BLaER1 treated with 17β-estradiol and CSF1 and Interleukin-3, amounts not matched to agents 10 nM and 100 nM (cell line): Measurements from ENCODE around the gene DGKD.

Source experiments
- H3K27ac ChIP-seq, 11 experiments: shearing (Covaris generic); formaldehyde crosslinking; 2 replicates each; pipeline ENCODE4 v1.8.1; 2022
- H3K27me3 ChIP-seq, 11 experiments: shearing (Covaris generic); formaldehyde crosslinking; 2 replicates each; pipeline ENCODE4 v1.8.1; 2022
- H3K36me3 ChIP-seq, 11 experiments: shearing (Covaris generic); formaldehyde crosslinking; 2 replicates each; pipeline ENCODE4 v1.8.1; 2022
- H3K4me1 ChIP-seq, 10 experiments: shearing (Covaris generic); formaldehyde crosslinking; 2 replicates each; pipeline ENCODE4 v1.8.1; 2022
- H3K4me2 ChIP-seq, 11 experiments: shearing (Covaris generic); formaldehyde crosslinking; 2 replicates each; pipeline ENCODE4 v1.8.1; 2022
- H3K4me3 ChIP-seq, 10 experiments: shearing (Covaris generic); formaldehyde crosslinking; 2 replicates each; pipeline ENCODE4 v1.8.1; 2022
- H3K9ac ChIP-seq, 11 experiments: shearing (Covaris generic); formaldehyde crosslinking; 2 replicates each; pipeline ENCODE4 v1.8.1; 2022
- H3K9me3 ChIP-seq, 11 experiments: shearing (Covaris generic); formaldehyde crosslinking; replicated peaks in 1 of 11; 2 replicates each; pipeline ENCODE4 v1.8.1; 2022
- H4K20me1 ChIP-seq, 11 experiments: shearing (Covaris generic); formaldehyde crosslinking; 2 replicates each; pipeline ENCODE4 v1.8.1; 2022
- Cebpa-rat ChIP-seq, 11 experiments: shearing (Covaris generic); IDR thresholded peaks; 2 replicates each; pipeline ENCODE4 v1.8.1; 2022

The DGKD gene

GRCh38 chr2:233379441-233379840 is 25.1 kb downstream of the DGKD start:
- H3K9ac ChIP-seq, result peak overlapping the region in 5 of 11 experiments; percentile 7 to 63 (median 34); a peak in 10 of 22 replicates

GRCh38 chr2:233380132-233380895 is 26.0 kb downstream of the DGKD start:
- peaks cover 19 to 95% (median 65%) of the 10 kb centered on the region in 11 experiments for H3K36me3 ChIP-seq
- H3K27me3 ChIP-seq, result no peaks in the 10 kb centered on the region
- peaks cover 54 to 100% (median 100%) of the 10 kb centered on the region in 11 experiments; a peak in 21 of 22 replicates for H4K20me1 ChIP-seq
- H3K9me3 ChIP-seq, result 0 out of 22 replicates have a peak, but pooled peaks cover 0 to 3% (median 0%) of the 10 kb centered on the region in 11 experiments
- peaks cover 71 to 97% (median 87%) of the 10 kb centered on the region in 10 experiments for H3K4me1 ChIP-seq
- no peak for TF ChIP-seq Cebpa-rat (IDR thresholded peaks at IDR 0.05)
- H3K4me2 ChIP-seq, result peak overlapping the region; percentile 63 to 97 (median 91)
- peak overlapping the region in 2 of 10 experiments; percentile 20 to 23; a peak in 2 of 20 replicates for H3K4me3 ChIP-seq
- peak overlapping the region in 6 of 11 experiments; percentile 17 to 54 (median 32); a peak in 8 of 22 replicates for H3K27ac ChIP-seq
- H3K9ac ChIP-seq, result peak overlapping the region in 4 of 11 experiments; percentile 7 to 63 (median 48); a peak in 6 of 22 replicates

More at GRCh38 chr2:233379441-233379840, 25.1 kb downstream of the DGKD start:
- Histone ChIP-seq H3K27me3 (no peaks in the 10 kb centered on the region), H3K4me1 (peaks cover 63 to 97% (median 87%) of the 10 kb centered on the region in 10 experiments), H4K20me1 (peaks cover 45 to 100% (median 100%) of the 10 kb centered on the region in 11 experiments; a peak in 21 of 22 replicates), H3K4me3 (peak overlapping the region in 2 of 10 experiments; percentile 20 to 23; a peak in 2 of 20 replicates), H3K36me3 (peaks cover 25 to 97% (median 74%) of the 10 kb centered on the region in 11 experiments), H3K4me2 (peak overlapping the region; percentile 34 to 97 (median 91)), H3K27ac (peak overlapping the region in 8 of 11 experiments; percentile 10 to 54 (median 38); a peak in 12 of 22 replicates), H3K9me3 (0 out of 22 replicates have a peak, but pooled peaks cover 0 to 3% (median 0%) of the 10 kb centered on the region in 11 experiments)
- no peak for TF ChIP-seq Cebpa-rat (IDR thresholded peaks at IDR 0.05)

GRCh38 chr2:233380995-233381637 is 26.8 kb downstream of the DGKD start:
- H3K36me3 ChIP-seq, result peaks cover 13 to 91% (median 59%) of the 10 kb centered on the region in 11 experiments
- H3K4me2 ChIP-seq, result peak overlapping the region; percentile 63 to 97 (median 91)
- no peaks in the 10 kb centered on the region for H3K27me3 ChIP-seq
- TF ChIP-seq Cebpa-rat (IDR thresholded peaks at IDR 0.05), result no peak
- peak overlapping the region in 2 of 11 experiments; percentile 7 to 50; a peak in 2 of 22 replicates for H3K9ac ChIP-seq
- H3K4me3 ChIP-seq, result no peak overlapping the region
- H3K27ac ChIP-seq, result peak overlapping the region in 6 of 11 experiments; percentile 14 to 54 (median 30); a peak in 6 of 22 replicates
- 0 out of 22 replicates have a peak, but pooled peaks cover 0 to 3% (median 0%) of the 10 kb centered on the region in 11 experiments for H3K9me3 ChIP-seq
- peaks cover 71 to 97% (median 90%) of the 10 kb centered on the region in 10 experiments for H3K4me1 ChIP-seq
- peaks cover 62 to 100% (median 100%) of the 10 kb centered on the region in 11 experiments; a peak in 21 of 22 replicates for H4K20me1 ChIP-seq

- H3K36me3 ChIP-seq, result peaks cover 11 to 91% (median 59%) of the 10 kb centered on the region in 11 experiments
- H4K20me1 ChIP-seq, result peaks cover 66 to 100% (median 100%) of the 10 kb centered on the region in 11 experiments; a peak in 21 of 22 replicates
- TF ChIP-seq Cebpa-rat (IDR thresholded peaks at IDR 0.05), result no peak
- H3K9me3 ChIP-seq, result 0 out of 22 replicates have a peak, but pooled peaks cover 0 to 2% (median 0%) of the 10 kb centered on the region in 11 experiments
- H3K4me3 ChIP-seq, result no peak overlapping the region
- H3K9ac ChIP-seq, result no peak overlapping the region
- H3K4me1 ChIP-seq, result peaks cover 74 to 100% (median 95%) of the 10 kb centered on the region in 10 experiments
- no peaks in the 10 kb centered on the region for H3K27me3 ChIP-seq
- H3K4me2 ChIP-seq, result peak overlapping the region; percentile 63 to 97 (median 91); a peak in 20 of 22 replicates
- H3K27ac ChIP-seq, result no peak overlapping the region
These were observed 27.3 kb downstream of the DGKD start for GRCh38 chr2:233381638-233381995.

- Histone ChIP-seq H3K4me3 (peak overlapping the region in 4 of 10 experiments; percentile 0 to 44 (median 26); a peak in 6 of 20 replicates), H3K27me3 (no peaks in the 10 kb centered on the region), H3K36me3 (peaks cover 5 to 91% (median 54%) of the 10 kb centered on the region in 11 experiments; a peak in 21 of 22 replicates), H3K27ac (peak overlapping the region in 9 of 11 experiments; percentile 14 to 75 (median 60); a peak in 17 of 22 replicates), H4K20me1 (peaks cover 81 to 100% (median 100%) of the 10 kb centered on the region in 11 experiments; a peak in 21 of 22 replicates), H3K9ac (peak overlapping the region in 9 of 11 experiments; percentile 28 to 76 (median 56); a peak in 15 of 22 replicates), H3K4me1 (peaks cover 87 to 100% (median 94%) of the 10 kb centered on the region in 10 experiments), H3K9me3 (peaks cover 0 to 11% (median 0%) of the 10 kb centered on the region in 11 experiments; a peak in 6 of 22 replicates), H3K4me2 (peak overlapping the region; percentile 73 to 97 (median 91))
- TF ChIP-seq Cebpa-rat (IDR thresholded peaks at IDR 0.05), result no peak
These were observed 29.7 kb downstream of the DGKD start for GRCh38 chr2:233384015-233384414.

- Histone ChIP-seq H3K27me3 (no peaks in the 10 kb centered on the region), H3K36me3 (peaks cover 14 to 91% (median 63%) of the 10 kb centered on the region in 11 experiments), H3K27ac (peak overlapping the region in 10 of 11 experiments; percentile 14 to 75 (median 60); a peak in 19 of 22 replicates), H3K9ac (peak overlapping the region; percentile 28 to 76 (median 55); a peak in 20 of 22 replicates), H3K4me1 (peaks cover 79 to 100% (median 85%) of the 10 kb centered on the region in 10 experiments), H3K9me3 (peaks cover 0 to 11% (median 0%) of the 10 kb centered on the region in 11 experiments; a peak in 6 of 22 replicates), H3K4me2 (peak overlapping the region; percentile 73 to 97 (median 91)), H3K4me3 (peak overlapping the region in 6 of 10 experiments; percentile 0 to 44 (median 22); a peak in 9 of 20 replicates), H4K20me1 (peaks cover 73 to 100% (median 100%) of the 10 kb centered on the region in 11 experiments; a peak in 21 of 22 replicates)
- no peak for TF ChIP-seq Cebpa-rat (IDR thresholded peaks at IDR 0.05)
These were observed 30.7 kb downstream of the DGKD start for GRCh38 chr2:233384811-233385488.

GRCh38 chr2:233385489-233386044 is 31.3 kb downstream of the DGKD start:
- peak overlapping the region in 3 of 10 experiments; percentile 8 to 44 (median 43); a peak in 3 of 20 replicates for H3K4me3 ChIP-seq
- H3K27me3 ChIP-seq, result no peaks in the 10 kb centered on the region
- peak overlapping the region in 10 of 11 experiments; percentile 14 to 75 (median 60); a peak in 19 of 22 replicates for H3K27ac ChIP-seq
- H4K20me1 ChIP-seq, result peaks cover 67 to 100% (median 100%) of the 10 kb centered on the region in 11 experiments; a peak in 21 of 22 replicates
- peak overlapping the region; percentile 73 to 97 (median 91) for H3K4me2 ChIP-seq
- peak overlapping the region; percentile 10 to 76 (median 55); a peak in 18 of 22 replicates for H3K9ac ChIP-seq
- peaks cover 20 to 91% (median 68%) of the 10 kb centered on the region in 11 experiments for H3K36me3 ChIP-seq
- TF ChIP-seq Cebpa-rat (IDR thresholded peaks at IDR 0.05), result no peak
- H3K9me3 ChIP-seq, result peaks cover 0 to 11% (median 0%) of the 10 kb centered on the region in 11 experiments; a peak in 6 of 22 replicates
- peaks cover 73 to 97% (median 79%) of the 10 kb centered on the region in 10 experiments for H3K4me1 ChIP-seq
